ENCODE data around the gene RAD54L. TPM values are rescaled to one million over a fixed set of nuclear protein-coding genes. Genes with fewer than 3 reads are reported as not detected.

Gene RAD54L
- total and polyA plus RNA-seq, 2 of the 4 experiments (the other 2 are of a cell fraction) = 4.8 to 10.6 TPM

DNA sequence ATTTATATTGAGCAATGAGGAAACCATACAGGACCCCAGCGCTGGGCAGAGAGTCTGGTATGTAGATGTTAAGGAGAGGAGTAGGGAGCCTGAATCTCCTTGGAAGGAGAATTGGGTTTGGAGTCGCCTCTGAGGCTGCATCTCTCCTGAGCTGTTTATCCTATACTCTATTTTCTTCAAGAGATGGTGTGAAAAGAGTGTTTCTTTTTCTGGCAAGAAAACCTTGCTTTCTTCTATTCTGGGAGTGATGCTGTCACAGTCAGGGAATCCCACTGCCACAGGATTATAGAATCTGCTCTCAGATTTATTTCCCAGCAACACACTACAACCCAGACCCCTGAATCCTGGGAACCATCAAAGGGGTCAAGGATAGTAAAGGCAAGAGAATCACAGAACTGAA lies 41.2 kb upstream of the RAD54L start:
- Histone ChIP-seq H4K5ac (ENCODE audit: low read depth, low read length) (no peak overlapping the region), H2BK20ac (ENCODE audit: low read depth, low read length) (no peak overlapping the region), H2AFZ (replicated peaks; ENCODE audit: low read length, poor library complexity) (no peak overlapping the region), H3K14ac (replicated peaks; ENCODE audit: low read depth, low read length) (no peak overlapping the region), H3K4ac (ENCODE audit: low read depth, low read length) (no peak overlapping the region), H4K91ac (ENCODE audit: insufficient read depth, low read depth, low read length) (no peak overlapping the region), H3K4me1 (ENCODE audit: control insufficient read depth, insufficient read depth, low read length) (peaks cover 2% of the 10 kb centered on the region; the same call in 1 of the 2 replicates), H3K79me1 (ENCODE audit: low read depth in 1 of 2, low read length in 2 of 2) (peaks cover 0 to 9% of the 10 kb centered on the region in 2 experiments; a peak in 1 of 4 replicates), H4K8ac (ENCODE audit: low read depth in 2 of 2, low read length in 2 of 2) (no peak overlapping the region), H2BK5ac (ENCODE audit: low read depth, low read length, poor library complexity, severe bottlenecking) (no peak overlapping the region), H3K9me3 (ENCODE audit: control insufficient read depth, insufficient read depth, low read length) (no peaks in the 10 kb centered on the region), H2BK15ac (ENCODE audit: low read depth, low read length) (no peak overlapping the region), H3K4me2 (ENCODE audit: low read depth, low read length) (no peak overlapping the region), H3K27me3 (ENCODE audit: control insufficient read depth, insufficient read depth, low read length) (no peaks in the 10 kb centered on the region), H3K18ac (ENCODE audit: low read depth, low read length) (no peak overlapping the region), H3K9ac (ENCODE audit: low read depth, low read length) (no peak overlapping the region), H2BK120ac (ENCODE audit: low read depth, low read length) (no peak overlapping the region), H3K9me1 (ENCODE audit: insufficient read depth, low read length) (peaks cover 2% of the 10 kb centered on the region; the same call in 1 of the 2 replicates), H2AK9ac (replicated peaks; ENCODE audit: low read depth, low read length, poor library complexity) (no peak overlapping the region), H3K4me3 (ENCODE audit: insufficient read depth, low read depth, low read length) (no peak overlapping the region), H3K23ac (ENCODE audit: low read depth, low read length) (no peak overlapping the region), H3K27ac (ENCODE audit: insufficient read depth, low read length) (no peak overlapping the region), H2AK5ac (ENCODE audit: low read depth, low read length) (no peak overlapping the region), H4K20me1 (ENCODE audit: insufficient read depth, low read length) (no peaks in the 10 kb centered on the region), H3K36me3 (ENCODE audit: control insufficient read depth, insufficient read depth, low read length) (no peaks in the 10 kb centered on the region), H3K56ac (ENCODE audit: extremely low read depth, insufficient read depth, low read length) (no peak overlapping the region)
- dilution Hi-C loops (cut with HindIII; ENCODE audit: low sequenced_read_pairs, unreplicated experiment) (no loop called here), in situ Hi-C loops (cut with MboI; ENCODE audit: low sequenced_read_pairs) (no loop called here), intact Hi-C loops (cut with micrococcal nuclease) (no loop called here)
- TF ChIP-seq RCOR1 (IDR thresholded peaks at IDR 0.05; ENCODE audit: insufficient replicate concordance, low read length) (no peak), MAZ (IDR thresholded peaks at IDR 0.05; ENCODE audit: borderline replicate concordance, low read depth, low read length) (no peak), MAFK (IDR thresholded peaks at IDR 0.05; ENCODE audit: low read depth, low read length) (no peak), BHLHE40 (IDR thresholded peaks at IDR 0.05; ENCODE audit: low read depth, low read length) (no peak), CEBPB (IDR thresholded peaks at IDR 0.05; ENCODE audit: low read depth, low read length) (no peak), RFX5 (IDR thresholded peaks at IDR 0.05; ENCODE audit: low read depth, low read length) (no peak), RAD21 (IDR thresholded peaks at IDR 0.05; ENCODE audit: low read length) (no peak), CTCF (conservative IDR thresholded peaks at IDR 0.05; ENCODE audit: low read depth, low read length) (no peak), SMC3 (IDR thresholded peaks at IDR 0.05; ENCODE audit: low read depth, low read length) (no peak), NFE2L2 (IDR thresholded peaks at IDR 0.05; ENCODE audit: low read depth, low read length) (no peak), FOS (IDR thresholded peaks at IDR 0.05; ENCODE audit: low read depth, low read length) (no peak), USF2 (IDR thresholded peaks at IDR 0.05; ENCODE audit: low read depth, low read length) (no peak), CHD1 (IDR thresholded peaks at IDR 0.05; ENCODE audit: low read depth, low read length) (no peak), ELK1 (IDR thresholded peaks at IDR 0.05; ENCODE audit: borderline replicate concordance, low read depth, low read length) (no peak)
- ChIA-PET CTCF (interaction anchor here (1.0 kb wide), 1 partner anchor 17 kb away, joined by 4 read pairs; no protein-coding TSS in a partner anchor), POLR2A (ENCODE audit: unreplicated experiment) (no interaction called here)
- DNase-seq = no peak
- no peak for ATAC-seq (ENCODE audit: low read depth)
- BruUV-seq (replicated peaks) = no TSS peak
- no CpG with 5 or more reads among the region's 2 CpGs for WGBS, 2 experiments (ENCODE audit: extremely low coverage in 2 of 2, insufficient read length in 1 of 2)
